ENCODE measurements around the gene DRD3.

Gene DRD3

DNA sequence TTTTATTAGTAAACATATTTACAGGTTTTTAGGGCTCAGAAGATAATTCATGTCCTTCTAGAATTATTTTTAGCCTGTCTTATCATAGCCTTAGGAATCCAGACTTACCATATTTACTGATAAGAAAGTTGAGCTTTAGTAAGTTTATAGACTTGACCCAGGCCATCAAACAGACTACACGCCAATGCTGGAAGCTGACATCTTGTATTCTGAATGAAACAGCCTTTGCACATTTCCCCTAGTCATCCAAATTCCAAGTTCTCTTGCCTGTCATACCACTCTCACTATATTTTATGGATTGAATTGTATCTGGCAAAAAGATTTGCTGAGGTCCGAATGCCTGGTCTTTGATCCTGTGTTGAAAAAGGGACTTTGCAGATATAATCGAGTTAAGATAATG lies 58.6 kb downstream of the DRD3 start:
- DNase-seq (ENCODE audit: low spot score) = no peak

DNA sequence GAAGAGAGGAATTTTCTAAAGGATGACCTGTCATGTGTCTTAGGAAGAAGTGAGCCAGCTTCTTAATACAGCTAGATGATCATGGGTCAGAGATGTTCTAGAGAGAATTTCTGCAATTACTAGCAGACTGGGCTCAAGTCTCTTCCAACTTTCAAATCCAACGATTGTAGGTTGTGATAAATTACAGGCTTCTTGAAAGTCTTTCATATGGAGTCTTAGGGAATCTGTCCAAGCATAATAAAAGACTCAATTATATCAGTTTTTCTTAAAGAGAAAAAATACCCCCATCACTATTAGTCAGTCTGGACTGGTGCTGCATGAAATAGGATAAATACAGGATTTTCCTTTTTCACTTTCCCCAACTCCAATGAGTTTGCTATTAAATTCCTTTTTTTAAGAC lies 59.1 kb downstream of the DRD3 start:
- no peak for DNase-seq (ENCODE audit: low spot score)

- DNase-seq (ENCODE audit: low spot score) = no peak
Observed at GRCh38 chr3:114115143-114115542, 63.7 kb downstream of the DRD3 start.

GRCh38 chr3:114114719-114115118 lies 64.1 kb downstream of the DRD3 start:
- DNase-seq (ENCODE audit: low spot score) = no peak

DNA sequence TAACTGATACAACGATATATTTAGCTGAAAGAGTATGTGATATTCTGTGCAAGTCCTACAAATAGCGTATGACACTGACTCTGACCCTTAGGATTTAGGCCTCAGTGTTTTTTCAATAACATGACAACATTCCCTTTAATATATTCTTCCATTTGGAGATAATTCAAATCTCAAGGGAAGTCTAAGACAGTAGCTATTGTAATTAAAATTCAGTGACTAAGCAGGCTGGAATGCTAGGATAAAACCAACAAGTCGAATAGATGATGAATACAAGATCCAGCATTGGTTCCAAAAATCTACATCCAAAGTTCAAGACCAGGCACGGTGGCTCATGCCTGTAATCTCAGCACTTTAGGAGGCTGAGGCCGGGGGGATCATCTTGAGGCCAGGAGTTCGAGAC lies 66.2 kb downstream of the DRD3 start:
- no peak for DNase-seq (ENCODE audit: low spot score)

DNA sequence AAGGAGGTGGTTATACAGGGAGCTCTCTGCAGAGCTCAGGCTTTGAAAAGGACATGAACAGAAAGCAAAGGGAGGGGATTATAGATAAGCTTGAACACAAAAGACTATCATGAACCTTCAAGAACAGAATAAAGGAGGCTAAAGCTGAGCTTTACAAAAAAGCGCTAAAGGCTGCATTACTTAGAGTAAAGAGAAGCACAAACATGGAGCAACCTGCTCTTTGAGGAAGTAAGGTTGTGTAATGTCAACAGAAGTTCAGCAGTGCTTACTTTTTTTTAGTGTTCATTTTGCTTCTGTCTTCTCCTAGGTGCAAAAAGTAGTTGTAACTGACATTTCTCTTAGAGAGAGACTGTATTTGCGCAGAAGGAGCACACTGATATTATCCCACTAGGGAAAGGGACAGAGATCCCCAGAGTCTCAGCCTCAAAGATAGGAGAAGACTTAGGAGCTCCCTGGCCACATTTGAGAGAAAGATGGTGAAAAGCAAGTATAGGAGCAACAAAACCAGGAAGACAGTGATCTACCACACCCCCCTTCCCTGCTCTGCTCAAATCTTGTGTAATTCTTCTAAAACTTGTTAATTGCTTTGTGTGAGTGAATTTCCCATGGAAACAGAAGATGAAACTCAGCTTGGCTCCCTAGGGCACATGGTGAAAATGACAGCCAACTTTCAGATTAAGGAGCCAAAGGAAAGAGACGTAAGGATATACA lies 67.6 kb downstream of the DRD3 start:
- no peak for DNase-seq (ENCODE audit: low spot score)

- DNase-seq (ENCODE audit: low spot score) = no peak
Observed at GRCh38 chr3:114110439-114110838, 68.4 kb downstream of the DRD3 start.

GRCh38 chr3:114108137-114108536 lies 70.7 kb downstream of the DRD3 start:
- DNase-seq (ENCODE audit: low spot score) = no peak

DNA sequence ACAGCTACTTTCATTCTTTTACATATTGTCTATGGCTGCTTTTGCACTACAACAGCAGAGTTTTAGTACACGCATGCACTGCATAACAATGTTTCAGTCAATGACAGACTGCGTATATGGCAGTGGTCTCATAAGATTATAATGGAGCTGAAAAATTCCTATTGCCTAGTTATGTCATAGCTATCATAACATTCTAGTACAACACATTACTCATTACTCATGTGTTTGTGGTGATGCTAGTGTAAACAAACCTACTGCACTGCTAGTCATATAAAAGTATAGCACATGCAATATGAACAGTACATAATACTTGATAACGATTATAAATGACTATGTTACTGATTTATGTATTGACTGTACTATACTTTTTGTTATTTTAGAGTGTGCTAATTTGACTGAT lies 74.4 kb downstream of the DRD3 start:
- DNase-seq (ENCODE audit: low spot score) = no peak

- no peak for DNase-seq (ENCODE audit: low spot score)
Observed at GRCh38 chr3:114103858-114104257, 75.0 kb downstream of the DRD3 start.

- DNase-seq (ENCODE audit: low spot score) = no peak
Observed at GRCh38 chr3:114103181-114103580, 75.7 kb downstream of the DRD3 start.

- no peak for DNase-seq (ENCODE audit: low spot score)
Observed at GRCh38 chr3:114101101-114101500, 77.8 kb downstream of the DRD3 start.

DNA sequence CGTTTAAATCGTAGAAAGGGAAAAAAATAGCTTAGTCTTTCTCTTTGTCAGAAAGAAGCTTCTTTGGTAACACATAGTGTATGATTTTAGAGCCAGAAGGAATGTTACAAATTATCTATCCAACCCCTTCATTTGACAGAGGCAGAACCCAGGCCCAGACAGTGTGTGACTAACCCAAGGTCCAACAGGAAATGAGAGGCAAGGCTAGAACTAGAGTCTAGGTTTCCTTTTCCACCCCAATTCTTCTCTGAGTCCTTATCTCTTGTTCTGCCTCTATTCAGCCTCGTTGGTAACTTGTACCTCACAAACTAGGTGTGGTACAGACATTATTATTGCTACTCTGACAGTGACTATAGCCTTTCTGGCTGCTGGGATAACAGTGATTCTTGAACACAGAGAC lies 83.1 kb downstream of the DRD3 start:
- no peak for DNase-seq (ENCODE audit: low spot score)

GRCh38 chr3:114093596-114093995 lies 85.3 kb downstream of the DRD3 start:
- DNase-seq (ENCODE audit: low spot score) = no peak

GRCh38 chr3:114093016-114093380 lies 85.9 kb downstream of the DRD3 start:
- no peak for DNase-seq (ENCODE audit: low spot score)

DNA sequence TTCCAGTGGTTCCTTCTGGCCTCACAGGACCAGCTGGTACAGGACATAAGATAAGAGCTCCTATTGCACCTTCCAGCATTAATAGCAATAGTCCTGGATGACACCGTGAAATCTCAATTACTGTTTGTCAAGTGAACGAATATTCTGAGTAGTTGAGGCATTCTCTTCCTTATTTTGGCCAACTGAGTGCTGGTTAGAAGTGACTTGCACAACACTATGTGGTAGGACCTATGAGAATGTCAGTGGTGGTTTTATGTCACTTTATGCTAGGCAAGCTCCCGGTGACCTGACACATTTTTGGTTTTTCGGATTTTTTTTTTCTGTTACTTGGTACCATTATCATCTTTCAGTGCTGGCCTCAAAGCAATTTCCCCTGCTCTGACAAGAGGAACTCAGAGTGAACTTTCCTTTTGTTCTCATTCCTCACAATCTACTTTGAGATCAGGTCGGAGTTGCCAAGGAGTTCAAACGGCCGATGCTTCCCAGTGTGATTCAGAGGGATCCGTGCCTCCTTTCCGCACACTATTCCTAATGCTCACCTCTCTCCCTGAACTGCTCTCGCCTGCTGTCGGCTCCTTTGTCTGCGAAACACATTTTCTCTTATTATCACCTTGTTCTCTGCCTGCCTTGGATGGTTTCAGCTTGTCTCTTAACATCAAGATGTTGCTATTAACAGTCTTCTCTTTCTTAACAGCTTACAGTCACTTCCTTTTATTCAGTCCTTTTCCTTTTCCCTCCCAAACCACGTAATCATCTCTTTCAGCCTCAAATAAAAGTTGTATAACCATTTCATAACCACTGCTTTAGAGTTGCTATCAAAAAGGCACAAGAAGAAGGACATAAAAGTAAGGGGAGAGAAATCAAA lies 86.5 kb downstream of the DRD3 start:
- no peak for DNase-seq (ENCODE audit: low spot score)

GRCh38 chr3:114089675-114090074 lies 89.2 kb downstream of the DRD3 start:
- DNase-seq (ENCODE audit: low spot score) = no peak

- DNase-seq (ENCODE audit: low spot score) = no peak
Observed at GRCh38 chr3:114086356-114086755, 92.5 kb downstream of the DRD3 start.

- no peak for DNase-seq (ENCODE audit: low spot score)
Observed at GRCh38 chr3:114083112-114083511, 95.7 kb downstream of the DRD3 start.

GRCh38 chr3:114081037-114081436 lies 97.8 kb downstream of the DRD3 start:
- no peak for DNase-seq (ENCODE audit: low spot score)

GRCh38 chr3:114080201-114080600 lies 98.7 kb downstream of the DRD3 start:
- no peak for DNase-seq (ENCODE audit: low spot score)

DNA sequence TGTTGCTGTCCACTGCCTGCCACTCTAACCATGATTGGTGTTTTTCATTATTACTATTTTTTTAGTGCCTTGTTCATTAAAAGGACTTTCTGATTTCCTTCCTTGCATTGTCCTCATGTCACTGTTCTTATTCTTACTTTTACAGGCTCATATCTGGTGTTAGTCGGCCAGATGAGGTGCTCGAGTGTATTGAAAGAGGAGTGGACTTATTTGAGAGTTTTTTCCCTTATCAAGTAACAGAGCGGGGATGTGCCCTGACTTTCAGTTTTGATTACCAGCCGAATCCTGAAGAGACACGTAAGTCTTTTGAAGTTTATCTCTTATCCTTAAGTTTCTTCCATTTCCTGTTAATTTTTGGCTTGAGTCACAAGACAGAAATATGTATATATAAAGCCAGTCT lies 99.1 kb downstream of the DRD3 start:
- no peak for DNase-seq (ENCODE audit: low spot score)

- DNase-seq (ENCODE audit: low spot score) = no peak
Observed at GRCh38 chr3:114078126-114078525, 100.7 kb downstream of the DRD3 start.
